Ovary (tissue), 9 donors: ENCODE measurements around the gene MCM9. TPM values are rescaled to one million over a fixed set of nuclear protein-coding genes. Genes with fewer than 3 reads are reported as not detected.

Experiments used
- DNase-seq, 5 donors: peaks; one replicate each; pipeline ENCODE4 v3.0.0-alpha.2; 2019 to 2020
- H3K27ac ChIP-seq, 2 donors: fragments of 200-600 bp; one replicate each; pipeline versions ENCODE4 v1.5.1 to v1.8.0; 2019 to 2022
- H3K27me3 ChIP-seq: fragments of 200-600 bp; one replicate; pipeline ENCODE4 v1.8.0; 2022
- H3K36me3 ChIP-seq: fragments of 200-600 bp; sonication (generic); one replicate; pipeline ENCODE4 v1.5.1; 2019
- H3K4me1 ChIP-seq: one replicate; pipeline ENCODE4 v1.8.1; 2013; ENCODE audit warnings: mild to moderate bottlenecking, moderate library complexity; ENCODE audit not compliant: insufficient read depth
- H3K4me3 ChIP-seq: fragments of 200-600 bp; sonication (generic); one replicate; pipeline ENCODE4 v1.5.1; 2017
- H3K9me3 ChIP-seq, 2 donors: fragments of 200-600 bp in 1 of 2; sonication (generic) in 1 of 2; one replicate each; pipeline versions ENCODE4 v1.5.1 to v1.8.1; 2013 to 2019; ENCODE audit warnings: mild to moderate bottlenecking in 1 of 2, moderate library complexity in 1 of 2
- CTCF ChIP-seq, 3 donors: fragments of 450-650 bp in 2 of 3; fragments of 200-600 bp in 1 of 3; IDR thresholded peaks; one replicate each; pipeline versions ENCODE4 v1.5.1 to v1.8.0; 2016 to 2022; ENCODE audit warnings: antibody characterized with exemption in 3 of 3, mild to moderate bottlenecking in 1 of 3
- EP300 ChIP-seq: sonication (generic); formaldehyde crosslinking; IDR thresholded peaks from one replicate; pipeline ENCODE4 v1.6.1; 2017; ENCODE audit warnings: antibody characterized with exemption
- POLR2A ChIP-seq: fragments of 450-650 bp; IDR thresholded peaks from one replicate; pipeline ENCODE4 v1.6.1; 2017; ENCODE audit warnings: antibody characterized with exemption, mild to moderate bottlenecking, moderate library complexity
- WGBS, 3 donors: extraction: QIAGEN DNeasy Blood & Tissue Kit in 1 of 3; methylation state at CpG; one replicate each; pipeline versions ENCODE4 v1.1.5 to v1.1.7; 2013 to 2017; 5-methylcytosine and 5-hydroxymethylcytosine counted together
- intact Hi-C, 4 donors: fragments of 100-400 bp; cut with DNase I; formaldehyde crosslinking; loops; one replicate each; pipeline versions ENCODE4 v1.11.0 to v1.15.1; 2022 to 2023
- polyA plus RNA-seq, 2 donors: library from polyadenylated mRNA; stranded (reverse); fragments of 200-250 nt in 1 of 2; fragments of 350-450 nt in 1 of 2; fragmentation: Illumina TruSeq in 1 of 2; extraction: RNeasy Lipid Tissue Mini Kit (QIAGEN cat#74804) in 1 of 2; gene quantifications; one replicate each; pipeline ENCODE4 v1.2.3, GENCODE V29; 2013 to 2014
- total RNA-seq, 7 donors: library from RNA; depleted of rRNA in 2 of 7; stranded (reverse); fragments of >200 nt in 2 of 7; fragmentation: NEBNext Ultra II Directional in 3 of 7; extraction: Animal tissue kit (Norgen Biotek cat#: 25700) in 3 of 7; gene quantifications; one replicate each; pipeline versions ENCODE4 v1.1.0 to v1.2.4, GENCODE V29; 2016 to 2023
- donor health status: DM: no; HTN: no; CAD: no; lungs with moderate emphysema.
- donor health status: DM: no; HTN: no; CAD: no.
- donor health status: Bipolar disorder and iron deficiency.
- donor health status: DM: yes; HTN: yes; CAD: no.
- donor health status: DM: no; HTN: no; CAD: no.
- donor health status: DM: yes; HTN: yes; CAD: no.

Gene MCM9
- total and polyA plus RNA-seq, 9 donors: 5.5 to 17.5 (median 11.2) TPM

- DNase-seq: peak; percentile 44 to 68 (median 54)
- H3K9me3 ChIP-seq: no peaks in the 10 kb centered on the region
- H3K27ac ChIP-seq: no peak overlapping the region
- peaks cover 2% of the 10 kb centered on the region for H3K4me1 ChIP-seq
- WGBS, 3 donors: 40 to 67% (median 62%) methylated on average over 5 of the region's 5 CpGs
- no peaks in the 10 kb centered on the region for H3K36me3 ChIP-seq
- intact Hi-C loops: loop anchor here in 2 of 4 donors (10.0 kb wide), 2 partner anchors 122 to 492 kb away; partner anchors contain the start of gene CEP85L (in 1 of the 2)
- no peaks in the 10 kb centered on the region for H3K27me3 ChIP-seq
- no peak for TF ChIP-seq POLR2A
- no peak for TF ChIP-seq EP300
- peak in 2 of 3 donors; percentile 61 to 67 for TF ChIP-seq CTCF (IDR thresholded peaks at IDR 0.05)
- H3K4me3 ChIP-seq: no peak overlapping the region
These were observed 158.1 kb downstream of the MCM9 start for GRCh38 chr6:118776607-118777549.

DNA sequence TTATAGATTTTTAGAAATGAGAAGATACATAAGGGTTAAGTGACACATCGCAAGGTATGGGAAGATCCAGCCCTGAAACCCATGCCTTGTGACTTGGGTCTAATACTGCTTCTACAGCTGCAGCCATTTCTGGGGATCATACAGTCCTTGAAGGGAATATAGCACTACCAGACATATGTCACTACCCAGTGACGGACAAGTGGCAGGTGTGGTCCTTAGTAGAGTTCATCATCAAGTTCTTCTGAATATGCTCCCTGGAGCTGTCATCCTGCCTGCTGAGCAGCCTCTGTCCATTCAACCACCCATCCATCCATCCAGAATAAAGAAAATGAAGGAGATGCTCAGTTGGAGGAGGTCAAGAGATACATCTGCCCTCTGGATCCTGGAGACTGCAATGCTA, 159.6 kb downstream of the MCM9 start:
- DNase-seq: no peak
- WGBS, 3 donors: 97 to 99% (median 97%) methylated on average over 2 of the region's 2 CpGs
- Histone ChIP-seq H3K27ac (no peak overlapping the region), H3K9me3 (no peaks in the 10 kb centered on the region), H3K4me3 (no peak overlapping the region), H3K4me1 (peaks cover 2% of the 10 kb centered on the region), H3K27me3 (no peaks in the 10 kb centered on the region), H3K36me3 (no peaks in the 10 kb centered on the region)
- intact Hi-C loops: loop anchor here in 2 of 4 donors (10.0 kb wide), 2 partner anchors 121 to 491 kb away; partner anchors contain the start of gene CEP85L (in 1 of the 2)
- TF ChIP-seq POLR2A: no peak
- TF ChIP-seq CTCF (IDR thresholded peaks at IDR 0.05): no peak
- no peak for TF ChIP-seq EP300

GRCh38 chr6:118774581-118774980, 160.4 kb downstream of the MCM9 start:
- Histone ChIP-seq H3K4me3 (no peak overlapping the region), H3K4me1 (peaks cover 2% of the 10 kb centered on the region), H3K27me3 (no peaks in the 10 kb centered on the region), H3K27ac (no peak overlapping the region), H3K9me3 (no peaks in the 10 kb centered on the region), H3K36me3 (no peaks in the 10 kb centered on the region)
- 96 to 98% (median 96%) methylated on average over 2 of the region's 2 CpGs for WGBS, 3 donors
- intact Hi-C loops: loop anchor here in 2 of 4 donors (10.0 kb wide), 2 partner anchors 120 to 490 kb away; partner anchors contain the start of gene CEP85L (in 1 of the 2)
- DNase-seq: no peak
- TF ChIP-seq CTCF (IDR thresholded peaks at IDR 0.05) (no peak), POLR2A (no peak)

GRCh38 chr6:118772886-118773285, 162.1 kb downstream of the MCM9 start:
- 89 to 95% (median 91%) methylated on average over 3 of the region's 3 CpGs for WGBS, 3 donors
- TF ChIP-seq POLR2A: no peak
- no peak for TF ChIP-seq CTCF (IDR thresholded peaks at IDR 0.05)

More at GRCh38 chr6:118772886-118773285, 162.1 kb downstream of the MCM9 start:
- DNase-seq: no peak
- intact Hi-C loops: loop anchor here in 2 of 4 donors (10.0 kb wide), 2 partner anchors 118 to 488 kb away; partner anchors contain the start of gene CEP85L (in 1 of the 2)
- H3K4me1 ChIP-seq: peaks cover 2% of the 10 kb centered on the region
- H3K9me3 ChIP-seq: no peaks in the 10 kb centered on the region
- H3K4me3 ChIP-seq: no peak overlapping the region
- no peak overlapping the region for H3K27ac ChIP-seq
- no peaks in the 10 kb centered on the region for H3K27me3 ChIP-seq
- H3K36me3 ChIP-seq: no peaks in the 10 kb centered on the region
